Right lobe of liver (tissue), 6 donors: ENCODE measurements around the gene EMC7. TPM values are rescaled to one million over a fixed set of nuclear protein-coding genes. Genes with fewer than 3 reads are reported as not detected.

Experiments
- ATAC-seq, 4 donors: fragments of 200-7000 bp; cut with Tn5 transposase; one replicate each; pipeline ENCODE4 v1.9.1; 2020; ENCODE audit warnings: mild to moderate bottlenecking in 4 of 4, moderate library complexity in 4 of 4
- DNase-seq, 3 donors: peaks; one replicate each; pipeline ENCODE4 v3.0.0-alpha.2; 2020
- H3K27ac ChIP-seq, 3 donors: fragments of 200-600 bp; one replicate each; pipeline ENCODE4 v1.8.0; 2022
- H3K27me3 ChIP-seq, 2 donors: fragments of 200-600 bp; one replicate each; pipeline ENCODE4 v1.8.0; 2022
- H3K36me3 ChIP-seq, 4 donors: fragments of 200-600 bp; sonication (generic) in 1 of 4; one replicate each; pipeline versions ENCODE4 v1.5.1 to v1.8.0; 2017 to 2022; ENCODE audit warnings: control low read depth in 1 of 4
- H3K4me1 ChIP-seq, 4 donors: fragments of 200-600 bp; sonication (generic) in 1 of 4; one replicate each; pipeline versions ENCODE4 v1.5.1 to v1.8.0; 2017 to 2022; ENCODE audit warnings: control low read depth in 1 of 4
- H3K4me3 ChIP-seq, 3 donors: fragments of 200-600 bp; one replicate each; pipeline ENCODE4 v1.8.0; 2022
- H3K9me3 ChIP-seq, 4 donors: fragments of 200-600 bp; sonication (generic) in 1 of 4; one replicate each; pipeline versions ENCODE4 v1.5.1 to v1.8.0; 2017 to 2022; ENCODE audit warnings: control low read depth in 1 of 4
- CTCF ChIP-seq, 4 donors: fragments of 200-600 bp in 3 of 4; fragments of 450-650 bp in 1 of 4; IDR thresholded peaks; one replicate each; pipeline versions ENCODE4 v1.5.1 to v1.8.0; 2016 to 2022; ENCODE audit warnings: antibody characterized with exemption in 4 of 4, mild to moderate bottlenecking in 2 of 4
- POLR2A ChIP-seq: fragments of 450-650 bp; IDR thresholded peaks from one replicate; pipeline ENCODE4 v1.6.1; 2017; ENCODE audit warnings: antibody characterized with exemption, mild to moderate bottlenecking
- WGBS: methylation state at CpG from one replicate; pipeline ENCODE4 v1.1.6; 2018; ENCODE audit warnings: low coverage, low lambda C conversion rate; ENCODE audit not compliant: insufficient coverage; ENCODE audit errors: missing lambda C conversion rate; 5-methylcytosine and 5-hydroxymethylcytosine counted together
- intact Hi-C, 2 donors: fragments of 100-400 bp; cut with DNase I; formaldehyde crosslinking; loops; one replicate each; pipeline versions ENCODE4 v1.11.2 to v1.14.1; 2022
- total RNA-seq, 6 experiments: library from RNA; depleted of rRNA in 2 of 6; stranded (reverse); fragments of >200 nt in 2 of 6; fragmentation: NEBNext Ultra II Directional in 3 of 6; extraction: Animal tissue kit (Norgen Biotek cat#: 25700) in 3 of 6; gene quantifications; one replicate each; pipeline versions ENCODE4 v1.1.0 to v1.2.4, GENCODE V29; 2016 to 2023
- donor health status: DM: no; HTN: yes; CAD: no.
- donor health status: DM: no; HTN: no; CAD: no.
- donor health status: DM: no; HTN: no; CAD: no.
- donor health status: DM: no; HTN: yes; CAD: no.
- donor health status: DM: no; HTN: yes; CAD: no.

The EMC7 gene
- total RNA-seq, 6 experiments from 2014 or later, result 30.4 to 49.4 (median 41.6) TPM

- DNase-seq (no peak), ATAC-seq (peak; percentile 40 to 48 (median 44))
- Histone ChIP-seq H3K4me1 (peaks cover 0 to 11% (median 0%) of the 10 kb centered on the region in 4 donors), H3K9me3 (no peaks in the 10 kb centered on the region), H3K27me3 (no peaks in the 10 kb centered on the region), H3K36me3 (no peaks in the 10 kb centered on the region), H3K27ac (peak overlapping the region; percentile 70 to 82 (median 73)), H3K4me3 (peak overlapping the region; percentile 63 to 90 (median 89))
- intact Hi-C loops, result loop anchor here (10.0 kb wide), 2 partner anchors 102 to 122 kb away; partner anchors contain the start of gene EMC4 (in 1 of the 2)
- no peak for TF ChIP-seq POLR2A
- TF ChIP-seq CTCF (IDR thresholded peaks at IDR 0.05), result no peak
- 32% methylated on average over 26 of the region's 29 CpGs for WGBS
Measured at GRCh38 chr15:34102175-34102925, 688 bp upstream of the EMC7 start.

- ATAC-seq (no peak), DNase-seq (no peak)
- H3K27ac ChIP-seq, result no peak overlapping the region
- no peaks in the 10 kb centered on the region for H3K9me3 ChIP-seq
- no peaks in the 10 kb centered on the region for H3K27me3 ChIP-seq
- peaks cover 0 to 11% (median 0%) of the 10 kb centered on the region in 4 donors for H3K4me1 ChIP-seq
- TF ChIP-seq CTCF (IDR thresholded peaks at IDR 0.05), result no peak
- TF ChIP-seq POLR2A, result no peak
- H3K4me3 ChIP-seq, result no peak overlapping the region
- WGBS, result 92% methylated on average over 5 of the region's 5 CpGs
- intact Hi-C loops, result loop anchor here (10.0 kb wide), 2 partner anchors 105 to 125 kb away; partner anchors contain the start of gene EMC4 (in 1 of the 2)
- H3K36me3 ChIP-seq, result peaks cover 0 to 7% (median 0%) of the 10 kb centered on the region in 4 donors
Measured at GRCh38 chr15:34099914-34100313, 1.7 kb downstream of the EMC7 start.

- ATAC-seq (no peak), DNase-seq (no peak)
- intact Hi-C loops, result no loop called here
- Histone ChIP-seq H3K27ac (no peak overlapping the region), H3K27me3 (no peaks in the 10 kb centered on the region), H3K4me1 (peaks cover 0 to 4% (median 0%) of the 10 kb centered on the region in 4 donors), H3K4me3 (no peak overlapping the region), H3K36me3 (peaks cover 0 to 42% (median 4%) of the 10 kb centered on the region in 4 donors), H3K9me3 (no peaks in the 10 kb centered on the region)
- no peak for TF ChIP-seq POLR2A
- TF ChIP-seq CTCF (IDR thresholded peaks at IDR 0.05), result no peak
- WGBS, result 75% methylated on average over 1 of the region's 2 CpGs
Measured at GRCh38 chr15:34085746-34086145, 15.9 kb downstream of the EMC7 start.

- DNase-seq, result peak in 2 of 3 donors; percentile 53 to 68
- Histone ChIP-seq H3K4me3 (no peak overlapping the region), H3K9me3 (no peaks in the 10 kb centered on the region), H3K4me1 (peaks cover 0 to 4% (median 0%) of the 10 kb centered on the region in 4 donors), H3K27ac (no peak overlapping the region), H3K27me3 (no peaks in the 10 kb centered on the region), H3K36me3 (peaks cover 0 to 29% (median 4%) of the 10 kb centered on the region in 4 donors)
- TF ChIP-seq POLR2A (no peak), CTCF (IDR thresholded peaks at IDR 0.05) (no peak)
- WGBS, result 21% methylated on average over 7 of the region's 7 CpGs
- peak; percentile 77 to 96 (median 90) for ATAC-seq
- intact Hi-C loops, result no loop called here
Measured at GRCh38 chr15:34084086-34084485, 17.6 kb downstream of the EMC7 start.
